Peyer's patch (tissue), 4 donors: Measurements from ENCODE around the gene HEPACAM2.

ENCODE experiments used
- CTCF ChIP-seq, 6 experiments: fragments of 450-650 bp in 4 of 6; fragments of 200-600 bp in 2 of 6; sonication (generic) in 1 of 6; IDR thresholded peaks; one replicate each; pipeline ENCODE4 v1.5.1; 2017 to 2019; ENCODE audit warnings: antibody characterized with exemption in 6 of 6, mild to moderate bottlenecking in 3 of 6, moderate library complexity in 1 of 6
- POLR2A ChIP-seq, 2 donors: fragments of 450-650 bp; IDR thresholded peaks; one replicate each; pipeline ENCODE4 v1.5.1; 2017; ENCODE audit warnings: antibody characterized with exemption in 2 of 2, mild to moderate bottlenecking in 2 of 2, moderate library complexity in 2 of 2

GRCh38 chr7:93138576-93138975, 87.7 kb downstream of the HEPACAM2 start:
- TF ChIP-seq POLR2A (IDR thresholded peaks at IDR 0.05) (no peak), CTCF (IDR thresholded peaks at IDR 0.05) (no peak)
